SK-N-SH treated with all-trans-retinoic acid at 6 μM for 48 hours (cell line): ENCODE data around the gene TIMM23B.
"Not testable (repeated sequence)": the region's sequence is repeated elsewhere in the genome, so short reads cannot be mapped to it uniquely, and the experiment has no call there.

Source experiments
- BACH2 ChIP-seq: fragments of 250-450 bp; sonication (Bioruptor Pico); IDR thresholded peaks from 2 replicates; pipeline ENCODE4 v1.9.0; 2021; ENCODE audit warnings: mild to moderate bottlenecking, borderline replicate concordance
- PPARA ChIP-seq: fragments of 250-450 bp; sonication (Bioruptor Pico); IDR thresholded peaks from 2 replicates; pipeline ENCODE4 v1.5.0; 2020; ENCODE audit warnings: mild to moderate bottlenecking, borderline replicate concordance
- RARB ChIP-seq: fragments of 250-450 bp; sonication (Bioruptor Pico); IDR thresholded peaks from 2 replicates; pipeline ENCODE4 v1.8.0; 2021; ENCODE audit warnings: mild to moderate bottlenecking, moderate library complexity
- SNAI2 ChIP-seq: fragments of 250-450 bp; sonication (Bioruptor Pico); IDR thresholded peaks from 2 replicates; pipeline ENCODE4 v1.5.0; 2020; ENCODE audit warnings: mild to moderate bottlenecking, moderate library complexity
- ZNF565 ChIP-seq: fragments of 450-650 bp; formaldehyde crosslinking; conservative IDR thresholded peaks from 2 replicates; pipeline ENCODE4 v1.5.0; 2020; ENCODE audit warnings: low read depth, mild to moderate bottlenecking, moderate library complexity
- TF ChIP-seq, protein P1 (sequence below): fragments of 250-450 bp; sonication (Bioruptor Pico); IDR thresholded peaks from 2 replicates; pipeline ENCODE4 v1.5.1; 2020; ENCODE audit warnings: low read depth, mild to moderate bottlenecking, moderate library complexity
- TF ChIP-seq, protein P2 (sequence below): fragments of 250-450 bp; sonication (Bioruptor Pico); IDR thresholded peaks from 2 replicates; pipeline ENCODE4 v1.8.0; 2020; ENCODE audit warnings: mild to moderate bottlenecking, moderate library complexity, borderline replicate concordance

DNA sequence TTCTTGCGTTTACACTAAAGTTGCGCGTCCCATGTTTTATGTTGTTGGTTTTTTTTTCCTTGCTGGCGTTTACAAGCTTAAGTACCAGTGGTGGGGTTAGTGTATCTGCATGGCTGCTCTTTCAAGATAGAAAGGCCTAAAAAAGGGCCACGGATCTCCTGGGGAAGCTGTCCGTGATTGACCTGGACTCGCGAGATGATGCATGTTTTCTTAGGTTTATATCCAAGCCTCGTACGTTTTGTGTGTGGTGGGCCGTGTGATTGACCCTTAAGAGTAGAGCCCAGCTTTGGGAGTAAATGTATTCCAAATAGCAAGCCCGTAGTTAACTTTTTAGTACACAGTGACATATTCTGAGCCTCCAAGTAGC, 469 bp downstream of the TIMM23B start:
- TF ChIP-seq, protein P1, sequence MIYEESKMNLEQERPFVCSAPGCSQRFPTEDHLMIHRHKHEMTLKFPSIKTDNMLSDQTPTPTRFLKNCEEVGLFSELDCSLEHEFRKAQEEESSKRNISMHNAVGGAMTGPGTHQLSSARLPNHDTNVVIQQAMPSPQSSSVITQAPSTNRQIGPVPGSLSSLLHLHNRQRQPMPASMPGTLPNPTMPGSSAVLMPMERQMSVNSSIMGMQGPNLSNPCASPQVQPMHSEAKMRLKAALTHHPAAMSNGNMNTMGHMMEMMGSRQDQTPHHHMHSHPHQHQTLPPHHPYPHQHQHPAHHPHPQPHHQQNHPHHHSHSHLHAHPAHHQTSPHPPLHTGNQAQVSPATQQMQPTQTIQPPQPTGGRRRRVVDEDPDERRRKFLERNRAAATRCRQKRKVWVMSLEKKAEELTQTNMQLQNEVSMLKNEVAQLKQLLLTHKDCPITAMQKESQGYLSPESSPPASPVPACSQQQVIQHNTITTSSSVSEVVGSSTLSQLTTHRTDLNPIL (CRISPR knock-in tag), result not testable (repeated sequence)
- not testable (repeated sequence) for TF ChIP-seq ZNF565 (CRISPR knock-in tag); PPARA (CRISPR knock-in tag); SNAI2 (CRISPR knock-in tag); BACH2 (CRISPR knock-in tag); RARB
- TF ChIP-seq, protein P2, sequence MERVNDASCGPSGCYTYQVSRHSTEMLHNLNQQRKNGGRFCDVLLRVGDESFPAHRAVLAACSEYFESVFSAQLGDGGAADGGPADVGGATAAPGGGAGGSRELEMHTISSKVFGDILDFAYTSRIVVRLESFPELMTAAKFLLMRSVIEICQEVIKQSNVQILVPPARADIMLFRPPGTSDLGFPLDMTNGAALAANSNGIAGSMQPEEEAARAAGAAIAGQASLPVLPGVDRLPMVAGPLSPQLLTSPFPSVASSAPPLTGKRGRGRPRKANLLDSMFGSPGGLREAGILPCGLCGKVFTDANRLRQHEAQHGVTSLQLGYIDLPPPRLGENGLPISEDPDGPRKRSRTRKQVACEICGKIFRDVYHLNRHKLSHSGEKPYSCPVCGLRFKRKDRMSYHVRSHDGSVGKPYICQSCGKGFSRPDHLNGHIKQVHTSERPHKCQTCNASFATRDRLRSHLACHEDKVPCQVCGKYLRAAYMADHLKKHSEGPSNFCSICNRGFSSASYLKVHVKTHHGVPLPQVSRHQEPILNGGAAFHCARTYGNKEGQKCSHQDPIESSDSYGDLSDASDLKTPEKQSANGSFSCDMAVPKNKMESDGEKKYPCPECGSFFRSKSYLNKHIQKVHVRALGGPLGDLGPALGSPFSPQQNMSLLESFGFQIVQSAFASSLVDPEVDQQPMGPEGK (CRISPR knock-in tag), result not testable (repeated sequence)
